NCI-H748 treated with DMSO at 0.1 percent for 48 hours (cell line): ENCODE results near the gene KCNA1.
A peak's percentile ranks its signal among the peaks of the same experiment; 100 is the strongest.

Source experiments
- DNase-seq: peaks from one replicate; lab custom pipeline; 2025; lab: John Stamatoyannopoulos, UW

Gene KCNA1

DNA sequence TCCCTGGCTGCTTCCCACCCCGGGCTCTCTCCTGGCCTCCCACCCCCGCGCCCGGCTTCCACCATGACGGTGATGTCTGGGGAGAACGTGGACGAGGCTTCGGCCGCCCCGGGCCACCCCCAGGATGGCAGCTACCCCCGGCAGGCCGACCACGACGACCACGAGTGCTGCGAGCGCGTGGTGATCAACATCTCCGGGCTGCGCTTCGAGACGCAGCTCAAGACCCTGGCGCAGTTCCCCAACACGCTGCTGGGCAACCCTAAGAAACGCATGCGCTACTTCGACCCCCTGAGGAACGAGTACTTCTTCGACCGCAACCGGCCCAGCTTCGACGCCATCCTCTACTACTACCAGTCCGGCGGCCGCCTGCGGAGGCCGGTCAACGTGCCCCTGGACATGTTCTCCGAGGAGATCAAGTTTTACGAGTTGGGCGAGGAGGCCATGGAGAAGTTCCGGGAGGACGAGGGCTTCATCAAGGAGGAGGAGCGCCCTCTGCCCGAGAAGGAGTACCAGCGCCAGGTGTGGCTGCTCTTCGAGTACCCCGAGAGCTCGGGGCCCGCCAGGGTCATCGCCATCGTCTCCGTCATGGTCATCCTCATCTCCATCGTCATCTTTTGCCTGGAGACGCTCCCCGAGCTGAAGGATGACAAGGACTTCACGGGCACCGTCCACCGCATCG is 1.8 kb downstream of the KCNA1 start:
- DNase-seq, result no peak

- DNase-seq, result no peak
Measured at GRCh38 chr12:4914720-4915119, 5.0 kb downstream of the KCNA1 start.

DNA sequence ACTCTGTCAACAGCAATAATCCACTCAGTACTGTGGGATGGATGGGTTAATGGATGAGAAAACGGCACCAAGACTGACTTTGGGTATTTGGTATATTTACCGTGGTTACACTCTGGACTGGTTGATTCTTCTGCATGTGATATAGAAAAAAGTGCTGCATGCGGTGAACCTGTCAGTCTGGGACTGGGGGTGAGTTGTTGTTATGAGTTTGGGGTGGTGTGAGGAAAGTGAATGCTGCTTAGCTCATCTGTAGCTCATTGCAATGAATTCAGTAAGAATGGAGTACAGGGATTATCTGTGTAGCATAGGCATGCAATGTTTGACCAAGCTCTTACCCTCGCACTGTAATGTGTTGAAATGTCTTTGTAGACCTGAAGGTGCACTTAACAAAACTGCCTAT is 6.0 kb downstream of the KCNA1 start:
- DNase-seq, result no peak

GRCh38 chr12:4918950-4919660 is 9.4 kb downstream of the KCNA1 start:
- DNase-seq, result no peak

- DNase-seq, result no peak
Measured at GRCh38 chr12:4932576-4932975, 22.9 kb downstream of the KCNA1 start.

GRCh38 chr12:4933411-4933810 is 23.7 kb downstream of the KCNA1 start:
- no peak for DNase-seq

DNA sequence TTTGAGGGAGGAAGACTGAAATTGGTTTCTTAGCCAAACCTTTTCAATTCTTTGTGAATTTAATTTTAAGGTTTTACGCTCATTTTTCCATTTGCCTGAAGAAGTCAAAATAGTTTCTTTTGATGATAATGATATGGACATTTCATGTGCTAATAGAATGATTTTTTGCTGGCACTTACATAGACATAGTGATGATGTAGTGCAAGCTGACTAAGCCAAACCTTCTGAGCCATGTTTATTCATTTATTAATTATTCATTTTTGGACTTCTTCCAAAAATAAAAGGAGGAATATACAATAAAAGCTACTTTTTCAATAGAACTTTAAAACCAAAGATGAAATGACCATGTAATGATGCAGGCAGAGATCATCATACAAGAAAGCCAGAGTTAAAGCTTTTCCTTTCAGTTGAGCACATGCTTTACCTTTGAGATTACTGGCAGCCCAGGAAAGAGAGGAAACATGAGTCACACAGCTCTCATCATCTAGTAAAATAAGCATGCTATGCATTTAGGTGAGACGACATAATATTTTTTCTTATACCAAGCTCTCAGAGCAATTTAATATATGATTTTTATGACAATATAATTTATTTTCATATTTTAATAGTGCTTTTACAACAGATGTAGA is 24.8 kb downstream of the KCNA1 start:
- DNase-seq, result peak; percentile 4

GRCh38 chr12:4938900-4939299 is 29.2 kb downstream of the KCNA1 start:
- DNase-seq, result peak; percentile 14

- DNase-seq, result peak; percentile 88
Measured at GRCh38 chr12:4939418-4940023, 29.8 kb downstream of the KCNA1 start.

- DNase-seq, result no peak
Measured at GRCh38 chr12:4943067-4943937, 33.6 kb downstream of the KCNA1 start.

DNA sequence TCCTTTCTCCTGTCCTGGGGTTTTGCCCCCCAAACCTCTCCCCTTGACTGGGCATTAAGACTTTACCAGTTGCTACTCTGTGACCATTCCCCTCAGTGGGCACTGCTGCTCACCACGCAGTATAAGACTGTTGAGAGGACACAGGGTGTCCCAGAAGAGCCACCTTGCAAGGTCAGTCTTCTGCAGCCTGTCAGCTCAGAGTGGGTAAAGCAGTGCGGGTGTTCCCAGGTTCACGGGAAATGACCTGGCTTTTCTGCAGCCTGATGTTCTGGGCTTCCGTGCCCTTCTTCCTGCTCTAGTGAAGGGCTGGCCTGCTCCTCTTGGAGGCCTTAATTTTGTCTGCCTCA is 34.2 kb downstream of the KCNA1 start:
- DNase-seq, result no peak

GRCh38 chr12:4947253-4947652 is 37.5 kb downstream of the KCNA1 start:
- DNase-seq, result no peak

GRCh38 chr12:4951083-4951482 is 41.4 kb downstream of the KCNA1 start:
- DNase-seq, result no peak

GRCh38 chr12:4951601-4952000 is 41.9 kb downstream of the KCNA1 start:
- no peak for DNase-seq

GRCh38 chr12:4954621-4955354 is 45.1 kb downstream of the KCNA1 start:
- DNase-seq, result no peak

GRCh38 chr12:4956054-4956453 is 46.3 kb downstream of the KCNA1 start:
- DNase-seq, result no peak

DNA sequence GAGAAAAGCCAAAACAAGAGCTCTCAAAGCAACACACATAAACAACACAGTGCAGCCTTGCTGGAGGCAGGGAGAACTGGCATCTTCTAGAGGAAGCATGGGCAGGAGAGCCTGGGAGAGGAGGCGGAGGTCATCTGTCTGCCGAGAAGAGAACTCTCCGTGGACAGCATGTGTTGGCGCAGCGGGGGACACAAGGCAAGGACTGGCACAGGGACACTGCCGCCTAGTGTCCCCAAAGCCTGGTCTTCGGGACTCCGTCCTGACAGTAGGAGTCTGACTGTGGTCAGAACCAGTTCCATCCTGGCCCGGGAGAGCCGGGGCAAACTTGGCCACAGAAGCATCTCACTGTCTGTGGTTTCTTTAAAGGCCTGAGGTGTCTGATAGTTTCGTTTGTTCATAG is 47.3 kb downstream of the KCNA1 start:
- DNase-seq, result no peak

DNA sequence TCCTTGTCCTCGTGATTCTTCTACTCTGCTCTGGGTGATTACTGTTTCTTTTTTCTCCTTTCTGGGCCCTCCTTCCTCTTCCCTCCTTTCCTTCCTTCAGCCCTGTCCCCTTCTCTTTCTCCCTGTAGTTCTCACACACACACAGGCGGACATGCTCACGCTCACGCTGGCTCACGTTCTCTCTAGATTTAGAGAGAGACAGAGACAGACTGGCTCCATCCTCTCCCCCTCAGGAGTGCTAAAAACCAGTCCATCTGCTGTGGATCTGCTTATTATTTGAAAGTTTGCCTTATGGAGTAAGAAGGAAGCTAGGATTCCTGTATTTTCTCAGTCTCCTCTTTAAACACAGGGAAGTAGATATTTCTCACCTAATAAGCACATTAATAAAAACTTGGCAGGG is 48.1 kb downstream of the KCNA1 start:
- no peak for DNase-seq

- no peak for DNase-seq
Measured at GRCh38 chr12:4958697-4959375, 49.1 kb downstream of the KCNA1 start.

DNA sequence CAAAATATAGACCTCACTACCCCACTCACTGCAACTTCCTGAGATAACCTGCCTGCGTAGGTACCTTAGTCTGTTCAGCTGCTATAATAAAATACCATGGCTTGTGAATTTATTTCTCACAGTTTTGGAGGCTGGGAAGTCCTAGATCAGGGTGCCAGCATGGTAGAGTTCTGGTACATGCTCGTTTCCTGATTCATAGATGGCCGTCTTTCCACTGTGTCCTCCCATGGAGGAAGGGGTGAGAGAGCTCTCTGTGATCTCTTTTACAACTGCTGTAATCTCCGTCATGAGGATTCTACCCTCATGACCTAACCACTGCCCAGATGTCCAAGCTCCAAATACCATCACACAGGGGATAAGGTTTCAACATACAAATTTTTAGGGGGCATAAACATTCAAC is 49.7 kb downstream of the KCNA1 start:
- no peak for DNase-seq

DNA sequence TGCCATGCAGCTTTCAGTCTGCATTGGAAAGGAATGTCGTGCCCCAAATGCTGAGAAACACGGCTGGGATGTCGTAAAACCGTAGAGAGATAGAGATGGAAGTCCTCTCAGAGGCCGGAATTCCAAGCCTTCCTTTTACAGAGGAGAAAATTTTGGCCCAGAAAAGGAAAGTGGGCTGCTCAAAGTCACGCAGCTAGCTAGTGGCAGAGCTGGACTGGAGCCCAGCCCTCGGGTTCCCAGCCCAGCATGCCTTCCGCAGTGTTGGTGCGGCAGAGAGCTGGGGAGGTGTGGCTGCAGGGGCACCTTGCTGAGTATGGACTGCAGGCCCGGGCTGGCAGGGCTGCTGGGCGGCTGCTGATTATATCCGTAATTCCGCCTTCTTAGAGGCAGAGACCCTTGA is 50.3 kb downstream of the KCNA1 start:
- no peak for DNase-seq
